Activated T-cell treated with anti-CD3 and anti-CD28 coated beads for 4 hours (primary cell): ENCODE data around the gene ARL15.

Experiments
- DNase-seq: peaks from one replicate; pipeline ENCODE4 v3.0.0-alpha.2; 2020

Gene ARL15

GRCh38 chr5:54195701-54196100 lies 114.7 kb downstream of the ARL15 start:
- DNase-seq: no peak

- no peak for DNase-seq
Measured at GRCh38 chr5:54194318-54194717, 116.1 kb downstream of the ARL15 start.

GRCh38 chr5:54187694-54188093 lies 122.7 kb downstream of the ARL15 start:
- no peak for DNase-seq

- DNase-seq: no peak
Measured at GRCh38 chr5:54186912-54187445, 123.4 kb downstream of the ARL15 start.

- no peak for DNase-seq
Measured at GRCh38 chr5:54186108-54186507, 124.3 kb downstream of the ARL15 start.

- no peak for DNase-seq
Measured at GRCh38 chr5:54184806-54185205, 125.6 kb downstream of the ARL15 start.

- no peak for DNase-seq
Measured at GRCh38 chr5:54180630-54181031, 129.7 kb downstream of the ARL15 start.

GRCh38 chr5:54178991-54179390 lies 131.4 kb downstream of the ARL15 start:
- no peak for DNase-seq

- DNase-seq: no peak
Measured at GRCh38 chr5:54178207-54178606, 132.2 kb downstream of the ARL15 start.

- DNase-seq: no peak
Measured at GRCh38 chr5:54177058-54177457, 133.3 kb downstream of the ARL15 start.

- no peak for DNase-seq
Measured at GRCh38 chr5:54176066-54176830, 134.1 kb downstream of the ARL15 start.

GRCh38 chr5:54173251-54173650 lies 137.1 kb downstream of the ARL15 start:
- no peak for DNase-seq

GRCh38 chr5:54171645-54172384 lies 138.6 kb downstream of the ARL15 start:
- DNase-seq: no peak

- no peak for DNase-seq
Measured at GRCh38 chr5:54165687-54166086, 144.7 kb downstream of the ARL15 start.

- DNase-seq: no peak
Measured at GRCh38 chr5:54162184-54162583, 148.2 kb downstream of the ARL15 start.

- DNase-seq: no peak
Measured at GRCh38 chr5:54160329-54160728, 150.0 kb downstream of the ARL15 start.

- no peak for DNase-seq
Measured at GRCh38 chr5:54159893-54160195, 150.5 kb downstream of the ARL15 start.

GRCh38 chr5:54159153-54159892 lies 151.1 kb downstream of the ARL15 start:
- DNase-seq: no peak

GRCh38 chr5:54156577-54156976 lies 153.8 kb downstream of the ARL15 start:
- no peak for DNase-seq

GRCh38 chr5:54150841-54151240 lies 159.5 kb downstream of the ARL15 start:
- DNase-seq: no peak

- DNase-seq: no peak
Measured at GRCh38 chr5:54148858-54149257, 161.5 kb downstream of the ARL15 start.

GRCh38 chr5:54148067-54148845 lies 162.1 kb downstream of the ARL15 start:
- no peak for DNase-seq

- DNase-seq: no peak
Measured at GRCh38 chr5:54146916-54147315, 163.5 kb downstream of the ARL15 start.
